ENCODE measurements around the gene ARL8A. TPM values are rescaled to one million over a fixed set of nuclear protein-coding genes. Genes with fewer than 3 reads are reported as not detected.
"Not testable (repeated sequence)": the region's sequence is repeated elsewhere in the genome, so short reads cannot be mapped to it uniquely, and the experiment has no call there.

Gene ARL8A
- total and polyA plus RNA-seq, 10 donors = 16.2 to 104 (median 47.6) TPM

- 26 to 45% (median 32%) methylated on average over 10 to 18 of the region's 18 CpGs for WGBS, 5 donors
Measured at GRCh38 chr1:202192770-202193613, 48.5 kb upstream of the ARL8A start.

GRCh38 chr1:202191391-202191790 lies 46.9 kb upstream of the ARL8A start:
- 77 to 97% (median 96%) methylated on average over 6 to 21 of the region's 33 CpGs for WGBS, 5 donors
- intact Hi-C loops (cut with DNase I; ENCODE audit: low total_unique reads); H3K36me3 ChIP-seq; DNase-seq; H3K9me3 ChIP-seq; H3K4me3 ChIP-seq; H3K27ac ChIP-seq: not testable (repeated sequence)
- peaks cover 5 to 32% (median 16%) of the 10 kb centered on the region in 6 donors for H3K4me1 ChIP-seq
- peaks cover 0 to 46% (median 22%) of the 10 kb centered on the region in 7 donors for H3K27me3 ChIP-seq (replicated peaks in 1 of 7)

More at GRCh38 chr1:202192770-202193613, 48.5 kb upstream of the ARL8A start:
- Histone ChIP-seq H3K27ac (peak overlapping the region in 3 of 8 donors; percentile 32 to 57 (median 48)), H3K4me1 (peaks cover 5 to 32% (median 16%) of the 10 kb centered on the region in 6 donors), H3K27me3 (replicated peaks in 1 of 7) (peaks cover 0 to 41% (median 22%) of the 10 kb centered on the region in 7 donors), H3K9me3 (no peaks in the 10 kb centered on the region), H3K36me3 (no peaks in the 10 kb centered on the region), H3K4me3 (peak overlapping the region in 7 of 8 donors; percentile 11 to 58 (median 26))
- peak; percentile 89 for DNase-seq
- intact Hi-C loops (cut with DNase I; ENCODE audit: low total_unique reads) = no loop called here
- no peak for TF ChIP-seq POLR2A (IDR thresholded peaks at IDR 0.05)
- peak in 1 of 3 donors; percentile 33 for TF ChIP-seq POLR2AphosphoS5 (IDR thresholded peaks at IDR 0.05)
- TF ChIP-seq CTCF (IDR thresholded peaks at IDR 0.05 in 8 of 11, conservative IDR thresholded peaks at IDR 0.05 in 3 of 11) = peak; percentile 67 to 96 (median 90)

GRCh38 chr1:202189918-202190715 lies 45.6 kb upstream of the ARL8A start:
- TF ChIP-seq CTCF (IDR thresholded peaks at IDR 0.05 in 8 of 11, conservative IDR thresholded peaks at IDR 0.05 in 3 of 11) (no peak), POLR2A (IDR thresholded peaks at IDR 0.05) (no peak), POLR2AphosphoS5 (IDR thresholded peaks at IDR 0.05) (no peak)
- Histone ChIP-seq H3K27me3 (replicated peaks in 1 of 7) (peaks cover 0 to 46% (median 22%) of the 10 kb centered on the region in 7 donors), H3K4me1 (peaks cover 5 to 32% (median 16%) of the 10 kb centered on the region in 6 donors), H3K4me3 (no peak overlapping the region), H3K36me3 (no peaks in the 10 kb centered on the region), H3K27ac (no peak overlapping the region), H3K9me3 (no peaks in the 10 kb centered on the region)
- no peak for DNase-seq
- intact Hi-C loops (cut with DNase I; ENCODE audit: low total_unique reads) = loop anchor here (2.0 to 10.0 kb wide), 2 partner anchors 125 to 525 kb away; partner anchors contain the start of gene SYT2
- WGBS, 5 donors = 70 to 85% (median 79%) methylated on average over 6 to 7 of the region's 7 CpGs

DNA sequence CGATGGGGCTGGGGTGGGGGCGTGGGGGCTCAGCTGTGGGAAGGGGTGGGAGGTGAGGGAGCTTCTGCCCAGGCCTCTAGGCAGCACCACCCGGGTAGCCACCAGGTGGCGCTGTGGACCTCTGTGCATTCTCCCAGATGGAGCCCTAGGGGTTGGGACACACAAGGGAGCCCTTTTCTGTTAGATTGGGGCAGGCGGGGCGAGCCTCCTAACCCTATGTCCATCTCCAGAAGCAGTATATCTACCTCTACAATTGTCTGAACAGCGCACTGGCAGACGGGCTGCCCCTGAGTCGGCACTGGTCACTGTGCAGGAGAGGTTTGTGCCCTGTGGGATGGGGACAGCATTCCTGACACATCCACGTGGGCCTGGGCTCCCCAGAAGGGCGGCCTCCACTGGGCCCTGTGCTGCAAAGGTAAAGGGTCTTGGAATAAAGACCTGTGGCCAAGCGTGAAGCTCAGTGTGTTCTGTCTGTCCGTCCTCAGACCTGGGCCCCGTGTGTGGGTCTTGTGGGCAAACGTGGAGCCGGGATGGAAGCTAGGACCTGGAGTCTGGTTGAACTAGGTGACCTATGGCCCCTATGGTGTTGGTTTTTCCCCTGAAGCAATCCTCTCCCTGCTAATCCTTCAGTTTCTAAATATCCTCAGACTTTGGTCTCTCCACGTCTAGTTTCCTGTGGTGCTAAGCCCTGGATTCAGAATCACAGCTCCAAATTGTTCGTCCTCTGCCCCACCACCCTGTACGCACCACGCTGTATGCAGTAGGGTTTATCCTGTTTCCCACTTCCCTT lies 44.7 kb upstream of the ARL8A start:
- intact Hi-C loops (cut with DNase I; ENCODE audit: low total_unique reads) = loop anchor here (2.0 to 10.0 kb wide), 2 partner anchors 126 to 526 kb away; partner anchors contain the start of gene SYT2
- 52 to 71% (median 59%) methylated on average over 15 to 20 of the region's 20 CpGs for WGBS, 5 donors
- peak; percentile 94 for DNase-seq
- Histone ChIP-seq H3K9me3 (no peaks in the 10 kb centered on the region), H3K4me3 (no peak overlapping the region), H3K27ac (no peak overlapping the region), H3K27me3 (replicated peaks in 1 of 7) (peaks cover 0 to 42% (median 17%) of the 10 kb centered on the region in 7 donors), H3K36me3 (no peaks in the 10 kb centered on the region), H3K4me1 (peaks cover 5 to 33% (median 20%) of the 10 kb centered on the region in 6 donors)
- TF ChIP-seq CTCF (IDR thresholded peaks at IDR 0.05 in 8 of 11, conservative IDR thresholded peaks at IDR 0.05 in 3 of 11) (peak; percentile 31 to 93 (median 89)), POLR2A (IDR thresholded peaks at IDR 0.05) (no peak)
